Measurements from ENCODE around the gene AKT1.
"Not testable (repeated sequence)": the region's sequence is repeated elsewhere in the genome, so short reads cannot be mapped to it uniquely, and the experiment has no call there.

AKT1 gene

DNA sequence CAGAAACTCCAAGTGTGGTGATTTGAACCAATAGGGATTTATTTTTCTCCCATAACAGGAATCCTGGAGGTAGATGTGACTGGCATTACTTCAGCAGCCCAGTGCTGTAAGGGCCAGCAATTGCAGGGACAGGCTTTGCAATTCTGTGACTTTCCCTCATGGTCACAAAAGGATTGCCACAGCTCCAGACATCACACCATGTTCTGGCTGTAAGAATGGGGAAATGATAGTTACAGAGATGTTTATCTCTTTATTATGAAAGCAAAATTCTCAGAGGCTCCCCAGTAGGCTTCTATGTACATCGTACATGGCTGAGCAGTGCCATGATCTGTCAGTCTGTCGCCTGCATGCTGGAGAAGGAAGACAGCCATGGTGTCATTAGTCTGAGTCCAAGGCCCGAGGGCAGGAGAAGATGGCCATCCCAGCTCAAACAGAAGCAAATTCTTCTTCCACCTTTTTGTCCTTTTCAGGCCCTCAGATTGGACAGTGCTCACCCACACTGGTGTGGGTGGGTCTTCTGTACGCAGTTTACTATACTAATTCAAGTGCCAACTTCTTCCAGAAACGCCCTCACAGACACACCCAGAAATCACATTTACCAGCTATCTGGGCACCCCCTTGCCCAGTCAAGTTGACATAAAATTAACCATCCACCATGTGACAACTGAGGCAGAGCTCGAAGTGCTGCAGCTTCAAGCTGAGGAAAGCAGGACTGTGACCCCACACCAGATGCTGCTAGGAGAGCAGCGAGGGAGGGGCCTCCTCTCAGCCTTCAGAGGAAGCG is 22.6 kb upstream of the AKT1 start:
- H3K27ac ChIP-seq (ENCODE audit: low read depth, low read length), result no peak overlapping the region
- H3K9me3 ChIP-seq (ENCODE audit: control insufficient read depth, insufficient read depth, low read length), result no peaks in the 10 kb centered on the region
- H3K27me3 ChIP-seq (ENCODE audit: control insufficient read depth, insufficient read depth, low read length), result no peaks in the 10 kb centered on the region
- peaks cover 6% of the 10 kb centered on the region; the same call in 1 of the 2 replicates for H3K4me1 ChIP-seq (ENCODE audit: control insufficient read depth, insufficient read depth, low read length)
- no peak overlapping the region for H3K4me3 ChIP-seq (ENCODE audit: low read depth, low read length)
- no peaks in the 10 kb centered on the region for H3K36me3 ChIP-seq (ENCODE audit: control insufficient read depth, insufficient read depth, low read length)
- H3K9ac ChIP-seq (ENCODE audit: low read depth, low read length), result no peak overlapping the region

GRCh38 chr14:104816616-104816884 is 21.0 kb upstream of the AKT1 start:
- Histone ChIP-seq H3K36me3 (ENCODE audit: control insufficient read depth, insufficient read depth, low read length) (no peaks in the 10 kb centered on the region), H3K27ac (ENCODE audit: low read depth, low read length) (peak overlapping the region; percentile 83), H3K9ac (ENCODE audit: low read depth, low read length) (peak overlapping the region; percentile 89), H3K27me3 (ENCODE audit: control insufficient read depth, insufficient read depth, low read length) (no peaks in the 10 kb centered on the region), H3K4me3 (ENCODE audit: low read depth, low read length) (peak overlapping the region; percentile 78), H3K9me3 (ENCODE audit: control insufficient read depth, insufficient read depth, low read length) (no peaks in the 10 kb centered on the region), H3K4me1 (ENCODE audit: control insufficient read depth, insufficient read depth, low read length) (peaks cover 6% of the 10 kb centered on the region; the same call in 1 of the 2 replicates)

GRCh38 chr14:104814701-104815100 is 19.2 kb upstream of the AKT1 start:
- H3K27ac ChIP-seq (ENCODE audit: low read depth, low read length); H3K9ac ChIP-seq (ENCODE audit: low read depth, low read length); H3K9me3 ChIP-seq (ENCODE audit: control insufficient read depth, insufficient read depth, low read length); H3K36me3 ChIP-seq (ENCODE audit: control insufficient read depth, insufficient read depth, low read length); H3K4me1 ChIP-seq (ENCODE audit: control insufficient read depth, insufficient read depth, low read length); H3K27me3 ChIP-seq (ENCODE audit: control insufficient read depth, insufficient read depth, low read length): not testable (repeated sequence)
- H3K4me3 ChIP-seq (ENCODE audit: low read depth, low read length), result peak overlapping the region; percentile 78; the same call in 1 of the 2 replicates

DNA sequence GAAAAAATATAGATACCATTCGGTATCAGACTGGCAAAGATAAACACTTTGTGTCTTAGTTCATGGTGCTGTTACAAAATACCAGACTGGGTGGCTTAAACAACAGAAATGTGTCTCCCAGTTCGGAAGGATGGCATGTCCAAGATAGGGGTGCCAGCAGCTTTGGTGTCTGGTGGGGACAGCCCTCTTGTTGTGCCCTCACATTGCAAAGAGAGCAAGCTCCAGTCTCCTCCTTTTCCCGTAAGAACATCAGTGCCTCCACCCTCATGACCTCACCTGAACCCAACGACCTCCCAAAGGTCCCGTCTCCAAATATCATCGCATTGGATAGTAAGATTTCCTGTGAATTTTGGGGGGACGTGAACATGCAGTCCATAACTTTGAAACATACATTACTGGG is 17.7 kb upstream of the AKT1 start:
- H3K4me1 ChIP-seq (ENCODE audit: control insufficient read depth, insufficient read depth, low read length), result no peaks in the 10 kb centered on the region
- H3K27me3 ChIP-seq (ENCODE audit: control insufficient read depth, insufficient read depth, low read length), result no peaks in the 10 kb centered on the region
- no peaks in the 10 kb centered on the region for H3K36me3 ChIP-seq (ENCODE audit: control insufficient read depth, insufficient read depth, low read length)
- no peak overlapping the region for H3K4me3 ChIP-seq (ENCODE audit: low read depth, low read length)
- H3K9ac ChIP-seq (ENCODE audit: low read depth, low read length), result no peak overlapping the region
- H3K27ac ChIP-seq (ENCODE audit: low read depth, low read length), result no peak overlapping the region
- H3K9me3 ChIP-seq (ENCODE audit: control insufficient read depth, insufficient read depth, low read length), result no peaks in the 10 kb centered on the region

DNA sequence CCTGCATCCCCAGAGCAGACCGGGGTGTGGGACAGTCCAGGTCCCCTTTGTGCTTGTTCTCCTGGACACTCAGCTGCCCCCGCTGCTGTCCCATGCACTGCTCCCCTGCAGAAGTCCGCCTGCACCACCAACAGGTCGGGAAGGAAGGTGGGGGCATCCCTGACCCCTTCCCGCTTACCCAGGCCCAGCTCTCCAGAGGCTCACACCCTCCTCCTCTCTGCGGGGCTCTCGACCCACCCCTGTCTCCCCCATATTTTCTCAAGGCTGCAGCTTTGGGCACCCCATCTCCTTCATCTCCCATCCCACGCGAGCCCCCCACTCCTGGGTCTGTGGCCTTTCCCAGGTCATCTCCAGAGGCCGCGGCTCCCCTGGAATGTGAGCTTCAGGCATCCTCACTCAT is 14.8 kb upstream of the AKT1 start:
- no peak overlapping the region for H3K4me3 ChIP-seq (ENCODE audit: low read depth, low read length)
- no peaks in the 10 kb centered on the region for H3K36me3 ChIP-seq (ENCODE audit: control insufficient read depth, insufficient read depth, low read length)
- H3K9me3 ChIP-seq (ENCODE audit: control insufficient read depth, insufficient read depth, low read length), result no peaks in the 10 kb centered on the region
- no peaks in the 10 kb centered on the region for H3K27me3 ChIP-seq (ENCODE audit: control insufficient read depth, insufficient read depth, low read length)
- no peaks in the 10 kb centered on the region for H3K4me1 ChIP-seq (ENCODE audit: control insufficient read depth, insufficient read depth, low read length)
- no peak overlapping the region for H3K27ac ChIP-seq (ENCODE audit: low read depth, low read length)
- H3K9ac ChIP-seq (ENCODE audit: low read depth, low read length), result no peak overlapping the region

DNA sequence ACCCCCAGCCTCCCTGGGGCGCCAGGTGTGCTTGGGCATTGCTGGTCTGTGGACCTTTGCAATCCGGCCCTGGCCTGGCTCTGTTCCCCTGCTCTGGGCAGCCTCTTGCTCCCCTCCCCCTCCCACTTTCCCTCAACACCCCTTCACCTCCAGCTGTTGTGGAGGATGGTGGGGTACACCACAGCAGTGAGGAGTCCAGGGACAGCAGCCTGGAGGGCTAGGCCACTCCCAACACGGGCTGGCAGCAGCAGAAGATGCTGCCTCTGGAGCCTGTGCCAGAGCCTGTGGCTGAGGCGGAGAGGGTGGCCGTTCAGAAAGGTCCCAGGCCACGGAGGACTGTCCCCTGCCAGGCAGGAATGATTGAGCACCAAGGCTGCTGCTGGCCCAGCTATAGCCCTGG is 12.9 kb upstream of the AKT1 start:
- Histone ChIP-seq H3K4me3 (ENCODE audit: low read depth, low read length) (no peak overlapping the region), H3K9ac (ENCODE audit: low read depth, low read length) (no peak overlapping the region), H3K4me1 (ENCODE audit: control insufficient read depth, insufficient read depth, low read length) (no peaks in the 10 kb centered on the region), H3K27me3 (ENCODE audit: control insufficient read depth, insufficient read depth, low read length) (no peaks in the 10 kb centered on the region), H3K9me3 (ENCODE audit: control insufficient read depth, insufficient read depth, low read length) (no peaks in the 10 kb centered on the region), H3K36me3 (ENCODE audit: control insufficient read depth, insufficient read depth, low read length) (no peaks in the 10 kb centered on the region), H3K27ac (ENCODE audit: low read depth, low read length) (no peak overlapping the region)

DNA sequence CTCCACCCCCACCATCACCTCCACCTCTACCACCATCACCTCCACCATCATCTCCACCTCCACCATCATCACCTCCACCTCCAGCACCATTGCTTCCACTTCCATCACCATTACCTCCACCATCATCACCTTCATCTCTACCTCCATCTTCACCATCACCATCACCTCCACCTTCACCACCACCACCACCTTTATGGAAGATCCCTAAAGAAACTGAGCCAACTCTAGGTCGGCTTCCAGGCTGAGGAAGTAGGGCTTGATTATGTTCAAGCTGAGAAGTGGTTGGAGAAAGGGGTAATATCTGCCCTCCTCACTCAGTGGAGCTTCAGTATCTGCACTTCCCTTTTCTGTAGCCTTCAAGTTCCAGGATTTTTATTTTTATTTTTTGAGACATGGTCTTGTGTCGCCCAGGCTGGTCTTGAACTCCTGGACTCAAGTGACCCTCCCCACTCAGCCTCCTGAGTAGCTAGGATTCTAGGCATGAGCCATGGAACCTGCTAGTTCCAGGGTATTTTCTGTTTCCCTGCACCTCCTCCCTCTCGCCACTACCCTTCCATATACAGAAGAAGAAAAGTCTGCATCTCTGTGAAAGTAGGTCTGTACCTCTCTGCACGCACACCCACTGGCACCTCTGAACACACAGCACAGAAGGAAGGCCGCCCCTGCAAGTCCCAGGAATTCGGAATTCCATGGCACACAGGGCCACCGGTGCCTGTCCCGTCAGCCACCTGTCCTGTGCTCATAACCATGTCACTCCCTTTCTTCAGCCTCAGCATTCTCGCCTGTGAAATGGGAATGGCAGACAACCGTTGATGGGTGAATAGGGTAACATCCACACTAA is 11.3 kb upstream of the AKT1 start:
- Histone ChIP-seq H3K9me3 (ENCODE audit: control insufficient read depth, insufficient read depth, low read length) (no peaks in the 10 kb centered on the region), H3K27ac (ENCODE audit: low read depth, low read length) (no peak overlapping the region), H3K27me3 (ENCODE audit: control insufficient read depth, insufficient read depth, low read length) (peaks cover 9% of the 10 kb centered on the region), H3K4me3 (ENCODE audit: low read depth, low read length) (no peak overlapping the region), H3K9ac (ENCODE audit: low read depth, low read length) (no peak overlapping the region), H3K36me3 (ENCODE audit: control insufficient read depth, insufficient read depth, low read length) (no peaks in the 10 kb centered on the region), H3K4me1 (ENCODE audit: control insufficient read depth, insufficient read depth, low read length) (no peaks in the 10 kb centered on the region)

- Histone ChIP-seq H3K27ac (ENCODE audit: low read depth, low read length) (no peak overlapping the region), H3K36me3 (ENCODE audit: control insufficient read depth, insufficient read depth, low read length) (no peaks in the 10 kb centered on the region), H3K4me1 (ENCODE audit: control insufficient read depth, insufficient read depth, low read length) (peaks cover 4% of the 10 kb centered on the region; the same call in 1 of the 2 replicates), H3K9me3 (ENCODE audit: control insufficient read depth, insufficient read depth, low read length) (no peaks in the 10 kb centered on the region), H3K4me3 (ENCODE audit: low read depth, low read length) (no peak overlapping the region), H3K27me3 (ENCODE audit: control insufficient read depth, insufficient read depth, low read length) (peaks cover 17% of the 10 kb centered on the region), H3K9ac (ENCODE audit: low read depth, low read length) (no peak overlapping the region)
Observed at GRCh38 chr14:104805941-104806624, 10.5 kb upstream of the AKT1 start.

GRCh38 chr14:104805326-104805678 is 9.8 kb upstream of the AKT1 start:
- Histone ChIP-seq H3K4me1 (ENCODE audit: control insufficient read depth, insufficient read depth, low read length) (peaks cover 4% of the 10 kb centered on the region; the same call in 1 of the 2 replicates), H3K9me3 (ENCODE audit: control insufficient read depth, insufficient read depth, low read length) (no peaks in the 10 kb centered on the region), H3K27ac (ENCODE audit: low read depth, low read length) (no peak overlapping the region), H3K9ac (ENCODE audit: low read depth, low read length) (no peak overlapping the region), H3K4me3 (ENCODE audit: low read depth, low read length) (no peak overlapping the region), H3K36me3 (ENCODE audit: control insufficient read depth, insufficient read depth, low read length) (no peaks in the 10 kb centered on the region), H3K27me3 (ENCODE audit: control insufficient read depth, insufficient read depth, low read length) (peaks cover 20% of the 10 kb centered on the region)

DNA sequence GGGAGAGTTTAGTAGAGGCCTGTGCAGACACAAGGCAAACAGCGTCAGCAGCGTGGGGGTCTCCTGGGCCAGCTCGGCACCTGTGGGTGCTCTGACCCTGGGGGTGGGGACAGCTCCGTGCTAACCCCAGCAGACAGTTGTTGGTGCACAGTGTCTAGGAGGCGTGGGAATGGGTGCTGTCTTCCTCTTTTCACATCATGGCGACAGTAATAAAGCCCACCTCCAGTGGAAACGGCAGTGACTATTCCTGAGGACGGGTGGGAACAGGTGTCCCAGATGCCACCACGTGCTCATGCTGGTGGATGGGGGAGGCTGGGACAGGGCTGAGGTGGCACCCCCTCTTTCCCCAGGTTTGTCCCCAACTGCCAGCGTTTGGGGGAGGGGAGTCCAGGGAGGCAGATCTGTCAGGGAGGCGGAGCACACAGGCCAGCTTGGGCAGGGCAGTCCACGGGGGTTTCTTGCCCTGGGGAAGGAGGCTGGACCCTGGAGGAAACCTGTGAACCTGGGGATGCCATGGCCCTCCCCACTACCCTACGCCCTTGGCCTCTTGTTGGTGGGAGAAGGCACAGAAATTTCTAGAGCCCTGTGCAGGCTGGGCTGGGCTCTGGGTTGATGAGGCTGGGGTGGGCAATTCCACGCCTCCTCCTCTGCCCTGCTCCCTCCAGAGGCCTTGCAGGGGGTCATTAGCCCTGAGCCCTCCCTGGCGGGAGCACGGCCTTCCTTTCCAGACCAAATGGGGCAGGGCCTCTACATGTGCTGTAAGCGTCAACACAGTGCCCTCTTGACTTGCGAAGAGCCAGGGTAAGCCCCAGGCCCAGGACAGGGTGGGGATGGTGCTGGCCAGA is 9.2 kb upstream of the AKT1 start:
- no peak overlapping the region for H3K27ac ChIP-seq (ENCODE audit: low read depth, low read length)
- H3K36me3 ChIP-seq (ENCODE audit: control insufficient read depth, insufficient read depth, low read length), result no peaks in the 10 kb centered on the region
- H3K4me3 ChIP-seq (ENCODE audit: low read depth, low read length), result no peak overlapping the region
- H3K9ac ChIP-seq (ENCODE audit: low read depth, low read length), result no peak overlapping the region
- no peaks in the 10 kb centered on the region for H3K9me3 ChIP-seq (ENCODE audit: control insufficient read depth, insufficient read depth, low read length)
- peaks cover 4% of the 10 kb centered on the region; the same call in 1 of the 2 replicates for H3K4me1 ChIP-seq (ENCODE audit: control insufficient read depth, insufficient read depth, low read length)
- H3K27me3 ChIP-seq (ENCODE audit: control insufficient read depth, insufficient read depth, low read length), result peaks cover 23% of the 10 kb centered on the region
